Measurements from ENCODE around the gene IGFBP4.

Gene IGFBP4

DNA sequence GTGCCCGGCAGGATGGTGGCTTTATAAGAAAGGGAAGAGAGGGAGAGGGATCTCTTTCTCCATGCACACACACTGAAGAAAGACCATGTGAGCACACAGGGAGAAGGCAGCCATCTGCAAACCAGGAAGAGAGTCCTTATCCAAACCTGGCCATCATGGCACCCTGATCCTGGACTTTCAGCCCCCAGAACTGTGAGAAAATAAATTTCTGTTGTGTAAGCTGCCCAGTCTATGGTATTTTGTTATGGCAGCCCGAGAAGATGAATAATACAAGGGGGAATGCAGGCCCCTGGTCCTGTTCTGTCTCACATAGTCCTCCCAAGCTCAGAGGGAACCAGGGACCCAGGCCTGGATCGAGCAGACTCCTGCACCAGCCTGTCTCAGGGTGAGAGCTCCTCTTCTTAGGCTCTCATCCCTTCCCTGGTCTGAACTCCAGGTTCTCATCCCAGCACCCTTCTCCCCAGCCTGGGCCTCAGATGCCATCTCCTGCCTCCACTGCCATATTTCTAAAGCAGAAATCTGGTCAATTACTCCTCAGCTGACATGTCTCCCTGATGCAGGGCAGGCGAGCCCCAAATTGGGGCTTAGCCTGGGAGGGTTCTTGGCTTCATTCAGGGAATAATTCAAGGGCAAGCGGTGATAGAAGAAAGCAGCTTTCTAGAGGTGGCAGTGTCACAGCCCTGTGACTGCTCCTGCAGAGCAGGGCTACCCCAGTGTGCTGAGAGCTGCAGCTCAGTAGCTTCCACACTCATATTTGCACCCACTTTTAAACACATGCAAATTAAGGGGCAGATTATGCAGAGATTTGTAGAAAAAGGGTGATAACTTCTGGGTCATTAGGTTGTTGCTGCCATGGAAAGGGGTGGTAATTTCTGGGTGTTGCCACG, 28.8 kb downstream of the IGFBP4 start:
- no peak for DNase-seq (ENCODE audit: low spot score)

DNA sequence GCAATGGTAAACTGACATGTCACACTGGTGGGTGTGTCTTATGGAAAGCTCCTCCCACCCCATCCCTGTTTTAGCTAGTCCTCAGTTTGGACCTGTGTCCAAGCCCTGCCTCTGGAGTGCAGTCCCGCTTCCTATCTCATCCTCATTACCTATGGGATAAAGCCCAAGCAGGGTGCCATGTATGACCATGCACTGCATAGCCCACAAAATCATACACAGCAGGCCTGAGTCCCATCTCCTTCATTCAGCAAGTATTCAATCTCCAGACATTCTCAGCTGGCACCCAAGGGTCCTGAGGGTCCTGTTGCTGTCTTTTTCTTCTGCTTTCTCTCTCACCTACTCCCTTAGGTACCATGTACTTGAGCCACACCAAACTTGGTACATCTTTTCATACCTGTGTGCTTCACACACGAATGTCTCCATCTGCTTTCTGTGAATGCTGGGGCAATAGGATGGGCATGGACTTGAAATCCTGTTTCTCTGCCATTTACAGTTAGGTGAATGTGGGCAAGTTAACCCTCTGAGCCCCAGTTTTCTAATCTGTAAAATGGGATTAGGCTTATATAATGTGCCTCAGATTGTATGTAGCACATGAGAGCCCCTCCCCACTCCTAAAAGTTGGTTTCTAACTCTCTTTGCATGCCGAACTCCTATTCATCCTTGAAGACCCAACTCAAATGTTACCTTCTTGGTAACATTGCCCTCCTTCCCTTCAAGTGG, 29.6 kb downstream of the IGFBP4 start:
- no peak for DNase-seq (ENCODE audit: low spot score)

- no peak for DNase-seq (ENCODE audit: low spot score)
Observed at GRCh38 chr17:40473573-40474365, 30.5 kb downstream of the IGFBP4 start.

- DNase-seq (ENCODE audit: low spot score): no peak
Observed at GRCh38 chr17:40474419-40475002, 31.3 kb downstream of the IGFBP4 start.

GRCh38 chr17:40475234-40475908, 32.1 kb downstream of the IGFBP4 start:
- no peak for DNase-seq (ENCODE audit: low spot score)

GRCh38 chr17:40477796-40478195, 34.5 kb downstream of the IGFBP4 start:
- no peak for DNase-seq (ENCODE audit: low spot score)

- DNase-seq (ENCODE audit: low spot score): no peak
Observed at GRCh38 chr17:40478486-40478885, 35.2 kb downstream of the IGFBP4 start.

GRCh38 chr17:40479754-40480480, 36.7 kb downstream of the IGFBP4 start:
- DNase-seq (ENCODE audit: low spot score): no peak

DNA sequence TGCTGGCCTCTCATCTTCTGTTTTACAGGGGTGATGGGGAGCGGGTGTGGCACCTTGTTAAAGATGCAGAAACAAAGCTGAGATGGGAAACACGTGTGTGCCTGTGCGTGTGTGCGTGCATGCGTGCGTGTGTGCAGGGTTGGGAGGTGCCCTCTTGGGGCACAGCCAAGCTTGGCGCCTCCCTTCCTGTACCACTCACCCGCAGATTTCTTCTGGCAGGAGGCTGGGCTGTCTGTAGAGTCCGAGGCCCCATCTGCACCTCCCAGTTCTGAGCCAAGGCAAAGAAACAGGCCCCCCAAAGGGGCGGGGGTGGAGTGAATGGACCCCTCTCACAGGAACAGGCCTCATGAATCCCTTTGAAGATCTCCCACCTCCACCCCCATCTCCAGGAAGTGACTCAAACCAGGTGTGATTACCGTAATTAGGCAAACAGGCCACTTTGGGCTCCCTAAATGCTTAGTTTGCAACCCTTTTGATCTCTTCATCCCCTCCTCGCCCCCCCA, 37.3 kb downstream of the IGFBP4 start:
- no peak for DNase-seq (ENCODE audit: low spot score)

DNA sequence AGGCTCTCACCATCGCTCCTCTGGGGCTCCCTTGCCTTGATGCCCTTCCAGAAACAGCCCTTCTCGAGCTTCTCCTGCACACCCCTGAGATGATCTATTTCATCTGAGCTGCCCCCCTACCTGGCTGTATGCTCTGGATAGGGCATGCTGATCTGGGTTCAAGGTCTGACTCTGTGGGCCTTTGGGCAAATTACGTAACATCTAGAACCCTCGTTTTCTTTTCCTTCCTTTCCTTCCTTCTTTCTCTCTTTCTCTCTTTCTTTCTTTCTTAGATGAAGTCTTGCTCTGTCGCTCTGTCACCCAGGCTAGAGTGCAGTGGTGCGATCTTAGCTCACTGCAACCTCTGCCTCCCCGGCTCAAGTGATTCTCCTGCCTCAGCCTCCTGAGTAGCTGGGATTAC, 37.9 kb downstream of the IGFBP4 start:
- DNase-seq (ENCODE audit: low spot score): no peak

DNA sequence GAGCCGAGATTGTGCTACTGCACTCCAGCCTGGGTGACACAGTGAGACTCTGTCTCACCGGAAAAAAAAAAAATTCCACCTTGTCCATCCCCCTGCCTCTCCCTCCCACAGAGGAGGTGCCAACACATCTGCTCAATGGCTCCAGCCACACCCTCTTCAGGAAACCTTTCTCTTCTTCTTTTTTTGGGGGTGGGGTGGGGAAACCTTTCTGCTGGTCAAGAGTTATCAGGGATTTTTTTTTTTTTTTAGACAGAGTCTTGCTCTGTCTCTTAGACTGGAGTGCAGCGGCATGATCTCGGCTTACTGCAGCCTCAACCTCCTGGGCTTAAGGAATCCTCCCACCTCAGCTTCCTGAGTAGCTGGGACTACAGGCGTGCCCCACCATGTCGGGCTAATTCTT, 39.5 kb downstream of the IGFBP4 start:
- DNase-seq (ENCODE audit: low spot score): no peak

DNA sequence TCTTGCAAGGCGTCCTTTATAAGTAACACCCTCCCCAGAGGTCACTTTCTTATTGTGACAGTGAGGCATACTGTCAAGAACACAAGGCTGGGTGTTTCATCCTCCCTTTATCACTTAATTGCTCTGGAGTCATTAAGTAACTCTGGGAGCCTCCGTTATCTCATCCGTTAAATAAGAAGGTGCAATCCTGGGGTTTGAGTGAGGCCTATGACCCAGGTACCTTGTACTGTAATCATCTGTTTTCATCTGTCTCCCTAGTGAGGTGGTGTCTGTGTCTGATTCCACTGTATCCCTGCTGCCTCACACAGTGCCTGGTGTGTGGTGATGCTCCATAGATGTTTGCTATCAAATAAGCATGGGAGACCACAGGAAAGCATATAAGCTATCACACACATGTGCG, 40.4 kb downstream of the IGFBP4 start:
- no peak for DNase-seq (ENCODE audit: low spot score)

DNA sequence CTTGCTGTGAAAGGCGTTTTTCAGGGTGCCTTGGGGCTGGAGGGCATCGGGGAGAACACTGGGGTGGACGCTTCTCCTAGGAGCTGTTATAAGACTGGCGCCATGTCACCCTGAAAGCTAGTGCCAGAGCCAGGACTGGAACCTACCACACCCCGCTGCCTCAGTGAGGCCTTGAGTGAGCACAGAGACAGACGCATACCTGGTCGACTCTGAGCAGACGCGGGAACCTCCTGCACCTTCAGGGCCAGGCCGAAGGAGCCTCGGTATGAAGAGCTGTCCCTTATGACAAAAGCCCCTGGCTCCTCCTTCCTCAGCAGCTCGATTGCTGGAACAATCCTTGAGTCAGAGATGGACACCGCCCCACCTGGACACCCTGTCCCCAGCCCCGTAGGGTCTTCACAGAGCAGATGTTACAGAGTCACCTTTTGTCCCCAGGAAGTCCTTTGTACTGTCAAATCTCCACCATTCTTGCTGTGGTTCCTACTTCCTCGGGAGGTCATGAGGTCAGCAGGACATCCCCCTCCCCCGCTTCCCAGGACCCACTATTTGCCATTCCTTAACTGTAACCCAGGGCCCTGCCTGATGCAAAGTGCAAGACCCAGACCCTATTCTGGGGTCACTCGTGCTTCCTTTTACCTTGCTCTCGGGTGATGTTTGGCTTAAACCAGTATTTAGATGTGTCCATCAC, 41.2 kb downstream of the IGFBP4 start:
- no peak for DNase-seq (ENCODE audit: low spot score)

GRCh38 chr17:40484973-40485530, 41.8 kb downstream of the IGFBP4 start:
- DNase-seq (ENCODE audit: low spot score): no peak

DNA sequence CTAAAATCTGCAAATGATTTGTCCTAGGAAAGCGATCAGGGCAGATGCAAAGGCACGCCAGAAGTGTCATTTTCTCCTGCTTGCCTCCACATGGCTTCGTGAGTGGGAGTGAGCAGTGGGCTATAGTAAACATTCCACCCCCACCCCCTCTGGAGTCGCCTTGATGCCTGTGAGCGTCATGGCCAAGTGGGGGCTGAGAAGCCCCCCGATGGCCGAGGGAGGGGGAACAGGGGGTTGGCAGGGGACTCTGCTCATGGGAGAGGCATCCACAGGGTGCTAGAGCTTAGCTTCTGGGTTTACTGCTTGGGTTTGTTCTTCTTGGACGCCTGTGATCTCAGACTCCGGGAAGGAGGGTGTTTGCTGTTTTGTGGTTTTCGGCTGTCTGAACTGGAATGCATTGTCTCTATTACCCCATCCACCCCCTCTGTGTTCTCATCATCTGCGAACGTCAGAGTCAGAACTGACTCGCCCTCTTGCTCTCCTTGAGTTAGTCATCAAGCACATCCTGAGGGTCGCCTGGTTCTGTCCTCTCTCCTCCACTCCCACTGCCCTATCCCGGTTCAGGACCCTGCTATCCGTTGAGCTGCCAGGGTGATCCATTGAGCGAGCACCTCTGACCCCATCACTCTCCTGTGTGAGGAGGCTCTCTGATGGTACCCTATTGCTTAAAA, 42.7 kb downstream of the IGFBP4 start:
- peak; percentile 26 for DNase-seq (ENCODE audit: low spot score)

GRCh38 chr17:40486522-40487370, 43.5 kb downstream of the IGFBP4 start:
- no peak for DNase-seq (ENCODE audit: low spot score)

DNA sequence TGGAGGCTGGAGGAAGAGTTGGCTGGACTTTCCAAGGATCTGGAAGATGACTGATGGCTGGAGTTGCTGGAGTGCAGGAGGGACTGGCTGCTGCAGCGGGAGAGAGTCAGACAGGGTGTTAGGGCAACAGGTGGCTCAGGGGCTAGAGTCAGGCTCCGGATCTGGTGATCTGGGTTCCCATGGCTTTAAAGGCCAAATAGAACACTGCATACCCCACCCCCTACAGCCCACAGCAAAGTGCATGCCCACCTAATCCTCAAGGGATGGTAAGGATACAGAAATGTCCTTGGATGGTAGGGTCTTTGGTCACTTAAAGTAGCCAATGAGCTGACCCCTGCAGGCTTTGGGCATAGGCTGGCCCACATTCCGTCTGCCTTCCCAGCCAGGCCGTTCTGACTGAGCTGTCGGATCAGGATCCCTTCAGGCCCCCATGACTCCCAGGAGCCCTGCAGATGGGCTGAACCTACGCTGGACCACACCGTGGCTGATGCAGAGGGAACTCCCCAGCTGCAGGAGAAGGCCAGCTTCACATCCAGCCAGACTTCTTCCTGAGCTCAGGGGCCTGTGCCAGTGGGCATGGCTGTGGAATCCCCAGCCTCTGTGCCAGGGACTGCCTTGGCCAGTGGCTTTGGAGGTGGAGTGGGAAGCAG, 44.2 kb downstream of the IGFBP4 start:
- DNase-seq (ENCODE audit: low spot score): no peak
